Endothelial cell of umbilical vein (primary cell): ENCODE results near the gene SNX24.

ENCODE experiments used
- EZH2 ChIP-seq: IDR thresholded peaks from 2 replicates; pipeline ENCODE4 v1.6.1; 2012; ENCODE audit warnings: borderline replicate concordance, low read depth, mild to moderate bottlenecking, moderate library complexity, low read length, inconsistent platforms; ENCODE audit not compliant: severe bottlenecking
- FOS ChIP-seq: IDR thresholded peaks from 2 replicates; pipeline ENCODE4 v1.6.1; 2011; ENCODE audit warnings: mild to moderate bottlenecking, low read length, moderate library complexity, borderline replicate concordance; ENCODE audit not compliant: insufficient read depth
- GATA2 ChIP-seq: IDR thresholded peaks from 2 replicates; pipeline ENCODE4 v1.7.0; 2011; ENCODE audit warnings: low read depth, mild to moderate bottlenecking, moderate library complexity, mixed read lengths, low read length; ENCODE audit not compliant: insufficient read length, insufficient read depth
- JUN ChIP-seq: IDR thresholded peaks from 2 replicates; pipeline ENCODE4 v1.6.1; 2011; ENCODE audit warnings: borderline replicate concordance, low read depth; ENCODE audit not compliant: insufficient read length, insufficient read depth
- MYC ChIP-seq: IDR thresholded peaks from one replicate; pipeline ENCODE4 v1.6.1; 2011; ENCODE audit warnings: mild to moderate bottlenecking, low read depth, low read length
- POLR2A ChIP-seq: IDR thresholded peaks from 2 replicates; pipeline ENCODE4 v1.6.1; 2012; ENCODE audit warnings: low read depth, mild to moderate bottlenecking, control low read depth, low read length
- POLR2AphosphoS5 ChIP-seq: IDR thresholded peaks from 2 replicates; pipeline ENCODE4 v1.6.1; 2012; ENCODE audit warnings: low read depth, mild to moderate bottlenecking, control low read depth, low read length, moderate library complexity; ENCODE audit not compliant: insufficient read depth
- TF ChIP-seq, protein P1 (sequence below), 2 donors: IDR thresholded peaks; 1 replicate in 1 of 2; 2 replicates in 1 of 2; pipeline ENCODE4 v1.5.1; 2011; ENCODE audit warnings: low read length in 2 of 2, mild to moderate bottlenecking in 2 of 2, moderate library complexity in 2 of 2, control low read depth in 1 of 2, inconsistent platforms in 1 of 2, low read depth in 1 of 2; ENCODE audit not compliant: insufficient read depth in 1 of 2; ENCODE audit errors: extremely low read depth in 1 of 2
- TF ChIP-seq, protein P2 (sequence below): IDR thresholded peaks from 2 replicates; pipeline ENCODE4 v1.6.1; 2011; ENCODE audit not compliant: insufficient read depth, insufficient read length

DNA sequence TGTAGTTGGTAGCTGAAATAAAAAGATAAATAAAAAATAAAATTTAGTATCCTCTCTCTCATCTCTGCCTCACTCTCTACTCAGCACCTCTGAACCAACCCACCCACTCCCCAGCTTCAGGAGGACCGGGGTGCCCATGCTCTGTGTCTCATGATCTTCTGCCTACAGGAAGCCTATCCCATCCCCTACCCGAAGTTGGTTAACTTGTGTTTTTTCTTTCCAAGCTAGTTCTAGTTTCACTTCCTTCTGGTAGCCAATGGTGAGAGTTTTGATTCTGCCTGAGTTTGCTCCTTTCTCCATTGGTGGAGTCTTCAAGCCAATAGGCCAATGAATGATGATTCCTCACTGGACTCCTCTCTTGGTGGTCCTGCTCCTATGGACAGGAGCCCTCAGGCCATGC lies 32.1 kb downstream of the SNX24 start:
- TF ChIP-seq POLR2A = no peak
- TF ChIP-seq, protein P1, sequence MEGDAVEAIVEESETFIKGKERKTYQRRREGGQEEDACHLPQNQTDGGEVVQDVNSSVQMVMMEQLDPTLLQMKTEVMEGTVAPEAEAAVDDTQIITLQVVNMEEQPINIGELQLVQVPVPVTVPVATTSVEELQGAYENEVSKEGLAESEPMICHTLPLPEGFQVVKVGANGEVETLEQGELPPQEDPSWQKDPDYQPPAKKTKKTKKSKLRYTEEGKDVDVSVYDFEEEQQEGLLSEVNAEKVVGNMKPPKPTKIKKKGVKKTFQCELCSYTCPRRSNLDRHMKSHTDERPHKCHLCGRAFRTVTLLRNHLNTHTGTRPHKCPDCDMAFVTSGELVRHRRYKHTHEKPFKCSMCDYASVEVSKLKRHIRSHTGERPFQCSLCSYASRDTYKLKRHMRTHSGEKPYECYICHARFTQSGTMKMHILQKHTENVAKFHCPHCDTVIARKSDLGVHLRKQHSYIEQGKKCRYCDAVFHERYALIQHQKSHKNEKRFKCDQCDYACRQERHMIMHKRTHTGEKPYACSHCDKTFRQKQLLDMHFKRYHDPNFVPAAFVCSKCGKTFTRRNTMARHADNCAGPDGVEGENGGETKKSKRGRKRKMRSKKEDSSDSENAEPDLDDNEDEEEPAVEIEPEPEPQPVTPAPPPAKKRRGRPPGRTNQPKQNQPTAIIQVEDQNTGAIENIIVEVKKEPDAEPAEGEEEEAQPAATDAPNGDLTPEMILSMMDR (IDR thresholded peaks at IDR 0.05; ENCODE audit: extremely low read depth in 1 of 2, insufficient read depth in 1 of 2, low read depth in 1 of 2, low read length in 2 of 2) = no peak
- TF ChIP-seq EZH2 = no peak
- TF ChIP-seq, protein P2, sequence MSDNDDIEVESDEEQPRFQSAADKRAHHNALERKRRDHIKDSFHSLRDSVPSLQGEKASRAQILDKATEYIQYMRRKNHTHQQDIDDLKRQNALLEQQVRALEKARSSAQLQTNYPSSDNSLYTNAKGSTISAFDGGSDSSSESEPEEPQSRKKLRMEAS = no peak
- no peak for TF ChIP-seq JUN
- TF ChIP-seq MYC = no peak
- TF ChIP-seq POLR2AphosphoS5 = no peak
- no peak for TF ChIP-seq FOS
- TF ChIP-seq GATA2 = no peak
